Astrocyte (in vitro differentiated cells and primary cell): ENCODE data around the gene CADPS.

Experiments used
- EZH2 ChIP-seq: IDR thresholded peaks from 2 replicates; pipeline ENCODE4 v1.6.1; 2012; ENCODE audit warnings: mild to moderate bottlenecking, low read length, inconsistent platforms; ENCODE audit not compliant: insufficient read depth
- TF ChIP-seq, protein P1 (sequence below): IDR thresholded peaks from 2 replicates; pipeline ENCODE4 v1.5.1; 2011; ENCODE audit warnings: low read depth, mild to moderate bottlenecking, inconsistent platforms, low read length, moderate library complexity; ENCODE audit not compliant: insufficient read depth

DNA sequence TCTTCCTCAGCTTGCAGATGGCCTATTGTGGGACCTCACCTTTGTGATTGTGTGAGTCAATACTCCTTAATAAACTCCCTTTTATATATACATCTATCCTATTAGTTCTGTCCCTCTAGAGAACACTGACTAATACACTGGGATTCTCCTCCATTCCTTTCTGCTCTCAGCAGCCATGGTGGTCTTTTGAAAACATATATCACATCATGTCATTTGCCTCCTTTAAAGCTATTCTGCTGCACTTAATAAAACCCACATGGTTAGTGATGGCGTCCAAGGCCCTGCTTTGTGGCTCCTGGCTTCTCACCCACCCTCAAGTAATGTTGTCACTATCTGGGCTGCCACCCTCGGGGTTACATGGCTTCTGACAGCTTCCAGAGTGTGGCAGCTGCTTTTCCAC, 169.5 kb downstream of the CADPS start:
- TF ChIP-seq, protein P1, sequence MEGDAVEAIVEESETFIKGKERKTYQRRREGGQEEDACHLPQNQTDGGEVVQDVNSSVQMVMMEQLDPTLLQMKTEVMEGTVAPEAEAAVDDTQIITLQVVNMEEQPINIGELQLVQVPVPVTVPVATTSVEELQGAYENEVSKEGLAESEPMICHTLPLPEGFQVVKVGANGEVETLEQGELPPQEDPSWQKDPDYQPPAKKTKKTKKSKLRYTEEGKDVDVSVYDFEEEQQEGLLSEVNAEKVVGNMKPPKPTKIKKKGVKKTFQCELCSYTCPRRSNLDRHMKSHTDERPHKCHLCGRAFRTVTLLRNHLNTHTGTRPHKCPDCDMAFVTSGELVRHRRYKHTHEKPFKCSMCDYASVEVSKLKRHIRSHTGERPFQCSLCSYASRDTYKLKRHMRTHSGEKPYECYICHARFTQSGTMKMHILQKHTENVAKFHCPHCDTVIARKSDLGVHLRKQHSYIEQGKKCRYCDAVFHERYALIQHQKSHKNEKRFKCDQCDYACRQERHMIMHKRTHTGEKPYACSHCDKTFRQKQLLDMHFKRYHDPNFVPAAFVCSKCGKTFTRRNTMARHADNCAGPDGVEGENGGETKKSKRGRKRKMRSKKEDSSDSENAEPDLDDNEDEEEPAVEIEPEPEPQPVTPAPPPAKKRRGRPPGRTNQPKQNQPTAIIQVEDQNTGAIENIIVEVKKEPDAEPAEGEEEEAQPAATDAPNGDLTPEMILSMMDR = no peak
- no peak for TF ChIP-seq EZH2
